GM19452 (cell line): Measurements from ENCODE around the gene GALR2.

Experiments
- ATAC-seq: cut with Tn5 transposase; IDR thresholded peaks from one replicate; pipeline ENCODE4 v1.9.1; 2021; ENCODE audit not compliant: unreplicated experiment

GALR2 gene

GRCh38 chr17:76079535-76079955 is 5.0 kb downstream of the GALR2 start:
- ATAC-seq, result no peak

GRCh38 chr17:76079956-76080767 is 5.6 kb downstream of the GALR2 start:
- ATAC-seq, result no peak

- no peak for ATAC-seq
Measured at GRCh38 chr17:76080768-76081287, 6.2 kb downstream of the GALR2 start.

GRCh38 chr17:76081295-76082210 is 7.0 kb downstream of the GALR2 start:
- ATAC-seq, result no peak

- no peak for ATAC-seq
Measured at GRCh38 chr17:76082326-76083251, 8.0 kb downstream of the GALR2 start.

GRCh38 chr17:76083536-76084182 is 9.1 kb downstream of the GALR2 start:
- ATAC-seq, result no peak

GRCh38 chr17:76085066-76085730 is 10.6 kb downstream of the GALR2 start:
- ATAC-seq, result no peak

GRCh38 chr17:76085731-76086366 is 11.3 kb downstream of the GALR2 start:
- ATAC-seq, result no peak

GRCh38 chr17:76086384-76086783 is 11.8 kb downstream of the GALR2 start:
- ATAC-seq, result no peak

GRCh38 chr17:76087531-76087930 is 12.9 kb downstream of the GALR2 start:
- no peak for ATAC-seq

- ATAC-seq, result no peak
Measured at GRCh38 chr17:76088041-76088867, 13.7 kb downstream of the GALR2 start.

- no peak for ATAC-seq
Measured at GRCh38 chr17:76088868-76089576, 14.4 kb downstream of the GALR2 start.

- ATAC-seq, result no peak
Measured at GRCh38 chr17:76089680-76090516, 15.3 kb downstream of the GALR2 start.

- no peak for ATAC-seq
Measured at GRCh38 chr17:76090517-76091129, 16.0 kb downstream of the GALR2 start.

GRCh38 chr17:76091526-76092286 is 17.1 kb downstream of the GALR2 start:
- no peak for ATAC-seq
